ENCODE measurements around the gene WDR6. TPM values are rescaled to one million over a fixed set of nuclear protein-coding genes. Genes with fewer than 3 reads are reported as not detected.
A peak's percentile ranks its signal among the peaks of the same experiment; 100 is the strongest.

Gene WDR6
- total RNA-seq, 1 experiment from 2014 or later, result 174 TPM

- Histone ChIP-seq H3K9me2 (ENCODE audit: insufficient read depth) (no peaks in the 10 kb centered on the region), H3K36me3 (ENCODE audit: control insufficient read depth in 1 of 2, insufficient read depth in 2 of 2, low read length in 2 of 2) (peaks cover 13 to 33% of the 10 kb centered on the region in 2 experiments; a peak in 3 of 4 replicates), H3K4me2 (ENCODE audit: low read length) (peak overlapping the region; percentile 90), H3K9ac (ENCODE audit: low read length) (peak overlapping the region; percentile 99), H3K79me2 (ENCODE audit: insufficient read depth, low read length) (peaks cover 63% of the 10 kb centered on the region), H3K27ac (ENCODE audit: low read depth, low read length) (peak overlapping the region; percentile 99), H3K9me3 (ENCODE audit: control insufficient read depth in 1 of 2, insufficient read depth in 1 of 2, low read depth in 1 of 2, low read length in 2 of 2) (no peaks in the 10 kb centered on the region), H3K4me3 (replicated peaks in 1 of 2; ENCODE audit: low read depth in 1 of 2, low read length in 2 of 2) (peak overlapping the region; percentile 80 to 98), H3K27me3 (ENCODE audit: insufficient read depth, low read length) (no peaks in the 10 kb centered on the region), H4K20me1 (ENCODE audit: insufficient read depth) (no peaks in the 10 kb centered on the region; the same call in 1 of the 2 replicates), H2AFZ (ENCODE audit: low read depth, low read length, poor library complexity, severe bottlenecking) (no peak overlapping the region), H3K4me1 (ENCODE audit: control insufficient read depth in 1 of 2, insufficient read depth in 2 of 2, low read length in 2 of 2) (peaks cover 20 to 70% of the 10 kb centered on the region in 2 experiments)
- DNase-seq (ENCODE audit: low read depth, low spot score), result no peak
- no peak for ATAC-seq
- RAD21 ChIA-PET (ENCODE audit: low non-redundant PET in 1 of 2, low total read pairs in 2 of 2, uncharacterized antibody in 2 of 2, unreplicated experiment in 2 of 2), result interaction anchor here in 1 of 2 experiments (0.6 kb wide), 1 partner anchor 74 kb away, joined by 3 read pairs; the partner anchor contains the start of gene QRICH1
- POLR2A ChIA-PET, result interaction anchor here (0.6 to 5.3 kb wide), 11 partner anchors 8 to 463 kb away, joined by 3 to 52 read pairs (median 5); partner anchors contain the start of genes IMPDH2, P4HTM, PFKFB4 and QRICH1
- intact Hi-C loops (cut with micrococcal nuclease), result loop anchor here (1.0 to 2.0 kb wide), 2 partner anchors 32 to 74 kb away; partner anchors contain the start of gene QRICH1
- CTCF ChIA-PET, result interaction anchor here (1.7 to 3.5 kb wide), 6 partner anchors 12 to 150 kb away, joined by 5 to 29 read pairs (median 21); partner anchors contain the start of genes P4HTM, QRICH1 and WDR6
- TF ChIP-seq POLR2AphosphoS5 (IDR thresholded peaks at IDR 0.05; ENCODE audit: low read depth, low read length) (no peak; the same call in 1 of the 2 replicates), POLR2A (IDR thresholded peaks at IDR 0.05; ENCODE audit: borderline replicate concordance, extremely low read depth, insufficient read depth, insufficient read length) (no peak), CEBPB (IDR thresholded peaks at IDR 0.05; ENCODE audit: low read depth) (no peak), EZH2phosphoT487 (IDR thresholded peaks at IDR 0.05; ENCODE audit: borderline replicate concordance) (no peak), ELF1 (IDR thresholded peaks at IDR 0.05; ENCODE audit: borderline replicate concordance, low read depth) (no peak), ATF3 (IDR thresholded peaks at IDR 0.05) (no peak)
- BruUV-seq (replicated peaks), result TSS peak; percentile 69
These were observed 13.4 kb downstream of the WDR6 start for GRCh38 chr3:49020330-49021212.
